ENCODE results near the gene ACOT7. TPM values are rescaled to one million over a fixed set of nuclear protein-coding genes. Genes with fewer than 3 reads are reported as not detected.

The ACOT7 gene
- total RNA-seq, 1 donor from 2014 or later = 8.6 TPM

DNA sequence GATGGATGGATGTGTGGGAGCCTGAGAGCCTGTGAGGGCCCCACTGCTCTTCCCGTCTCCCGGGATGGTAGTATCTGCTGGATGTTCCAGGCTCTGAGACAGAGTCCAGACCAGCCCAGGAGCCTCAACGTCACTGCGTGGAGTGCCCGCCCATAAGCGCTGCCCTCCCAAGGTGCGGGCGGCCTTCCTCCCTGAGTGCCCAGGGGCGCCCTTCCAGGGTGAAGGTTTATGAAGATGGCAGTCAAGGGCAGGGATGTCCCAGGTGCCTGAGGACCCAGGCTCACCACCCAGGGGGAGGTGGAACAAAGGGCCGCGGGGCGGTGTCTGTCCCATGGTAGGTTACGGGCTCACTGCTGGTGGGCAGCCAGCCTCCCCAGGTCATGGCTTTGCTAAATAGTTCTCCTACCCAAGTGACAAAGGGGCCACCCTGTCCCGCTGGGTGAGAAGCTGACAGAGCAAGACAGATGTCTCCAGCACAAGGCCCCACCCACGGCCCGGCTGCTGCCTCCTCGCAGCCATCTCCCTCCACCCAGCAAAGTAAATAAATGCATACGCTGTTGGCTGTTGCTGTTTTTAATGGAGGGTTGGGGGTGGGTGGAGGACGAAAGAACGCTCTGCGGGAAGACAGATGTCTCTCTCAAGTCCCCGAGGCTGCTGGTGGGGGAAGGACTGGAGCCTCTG lies 123.7 kb downstream of the ACOT7 start:
- peaks cover 14% of the 10 kb centered on the region for H3K4me1 ChIP-seq
- intact Hi-C loops (cut with micrococcal nuclease) = no loop called here
- H3K4me3 ChIP-seq = no peak overlapping the region
- no peak for DNase-seq
- H3K36me3 ChIP-seq = no peaks in the 10 kb centered on the region
- H3K9me3 ChIP-seq (replicated peaks) = no peaks in the 10 kb centered on the region
- H3K27ac ChIP-seq (replicated peaks) = no peak overlapping the region
- TF ChIP-seq, protein P1, sequence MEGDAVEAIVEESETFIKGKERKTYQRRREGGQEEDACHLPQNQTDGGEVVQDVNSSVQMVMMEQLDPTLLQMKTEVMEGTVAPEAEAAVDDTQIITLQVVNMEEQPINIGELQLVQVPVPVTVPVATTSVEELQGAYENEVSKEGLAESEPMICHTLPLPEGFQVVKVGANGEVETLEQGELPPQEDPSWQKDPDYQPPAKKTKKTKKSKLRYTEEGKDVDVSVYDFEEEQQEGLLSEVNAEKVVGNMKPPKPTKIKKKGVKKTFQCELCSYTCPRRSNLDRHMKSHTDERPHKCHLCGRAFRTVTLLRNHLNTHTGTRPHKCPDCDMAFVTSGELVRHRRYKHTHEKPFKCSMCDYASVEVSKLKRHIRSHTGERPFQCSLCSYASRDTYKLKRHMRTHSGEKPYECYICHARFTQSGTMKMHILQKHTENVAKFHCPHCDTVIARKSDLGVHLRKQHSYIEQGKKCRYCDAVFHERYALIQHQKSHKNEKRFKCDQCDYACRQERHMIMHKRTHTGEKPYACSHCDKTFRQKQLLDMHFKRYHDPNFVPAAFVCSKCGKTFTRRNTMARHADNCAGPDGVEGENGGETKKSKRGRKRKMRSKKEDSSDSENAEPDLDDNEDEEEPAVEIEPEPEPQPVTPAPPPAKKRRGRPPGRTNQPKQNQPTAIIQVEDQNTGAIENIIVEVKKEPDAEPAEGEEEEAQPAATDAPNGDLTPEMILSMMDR (IDR thresholded peaks at IDR 0.05; ENCODE audit: borderline replicate concordance) = no peak
- no peaks in the 10 kb centered on the region for H3K27me3 ChIP-seq (ENCODE audit: low read depth)

- no peaks in the 10 kb centered on the region for H3K9me3 ChIP-seq (replicated peaks)
- peaks cover 4% of the 10 kb centered on the region for H3K27me3 ChIP-seq (ENCODE audit: low read depth)
- no peaks in the 10 kb centered on the region for H3K36me3 ChIP-seq
- no peak for DNase-seq
- intact Hi-C loops (cut with micrococcal nuclease) = no loop called here
- H3K4me1 ChIP-seq = peaks cover 18% of the 10 kb centered on the region
- no peak overlapping the region for H3K4me3 ChIP-seq
- TF ChIP-seq, protein P1 (IDR thresholded peaks at IDR 0.05; ENCODE audit: borderline replicate concordance) = no peak
- no peak overlapping the region for H3K27ac ChIP-seq (replicated peaks)
Observed at GRCh38 chr1:6269296-6269695, 124.3 kb downstream of the ACOT7 start.

DNA sequence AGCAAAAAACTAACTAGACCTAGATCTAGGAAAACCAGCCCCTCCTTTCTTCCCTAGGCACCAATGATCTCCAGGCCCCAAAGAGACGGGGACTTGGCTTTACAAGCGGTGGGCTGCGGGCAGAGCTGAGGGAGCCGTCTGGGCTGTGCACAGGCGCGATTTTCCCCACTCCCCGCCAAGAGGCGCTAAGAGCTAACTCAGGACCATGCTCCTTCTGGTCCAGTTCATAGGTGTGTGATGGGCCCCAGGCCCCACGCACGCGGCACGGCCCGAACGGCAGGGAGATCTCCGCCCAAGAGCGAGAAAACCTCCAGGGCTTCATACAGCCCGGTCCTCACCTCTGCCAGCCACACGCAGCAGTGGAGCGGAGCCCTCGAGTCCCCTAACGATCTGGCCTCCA lies 125.2 kb downstream of the ACOT7 start:
- TF ChIP-seq, protein P1 (IDR thresholded peaks at IDR 0.05; ENCODE audit: borderline replicate concordance) = no peak
- no peaks in the 10 kb centered on the region for H3K36me3 ChIP-seq
- no peak overlapping the region for H3K27ac ChIP-seq (replicated peaks)
- H3K27me3 ChIP-seq (ENCODE audit: low read depth) = peaks cover 11% of the 10 kb centered on the region
- no peak for DNase-seq
- no peak overlapping the region for H3K4me3 ChIP-seq
- intact Hi-C loops (cut with micrococcal nuclease) = no loop called here
- peaks cover 27% of the 10 kb centered on the region for H3K4me1 ChIP-seq
- H3K9me3 ChIP-seq (replicated peaks) = no peaks in the 10 kb centered on the region

GRCh38 chr1:6267686-6268322 lies 125.8 kb downstream of the ACOT7 start:
- Histone ChIP-seq H3K9me3 (replicated peaks) (no peaks in the 10 kb centered on the region), H3K36me3 (no peaks in the 10 kb centered on the region), H3K27ac (replicated peaks) (no peak overlapping the region), H3K4me3 (no peak overlapping the region), H3K4me1 (peaks cover 32% of the 10 kb centered on the region), H3K27me3 (ENCODE audit: low read depth) (peaks cover 16% of the 10 kb centered on the region)
- intact Hi-C loops (cut with micrococcal nuclease) = no loop called here
- DNase-seq = no peak
- TF ChIP-seq, protein P1 (IDR thresholded peaks at IDR 0.05; ENCODE audit: borderline replicate concordance) = no peak

DNA sequence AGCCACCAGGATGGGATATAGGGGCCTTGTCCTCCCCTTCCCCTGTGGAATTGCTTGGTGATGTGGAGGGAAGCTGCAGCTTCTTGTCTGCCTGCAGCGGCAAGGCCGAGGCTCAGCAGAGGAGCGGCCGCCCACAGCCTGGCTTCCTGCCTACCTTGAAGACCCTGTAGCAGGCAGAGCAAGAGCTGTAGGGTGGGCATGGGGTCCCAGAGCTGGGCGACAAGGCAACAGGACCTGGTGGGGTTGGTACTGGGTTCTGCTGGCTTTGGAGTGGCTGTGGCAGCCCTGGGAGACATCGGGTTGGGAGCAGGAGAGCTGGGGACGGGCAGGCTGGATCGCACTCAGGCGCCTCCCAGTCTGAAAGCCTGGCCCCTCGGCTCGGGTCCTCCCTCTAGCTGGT lies 126.9 kb downstream of the ACOT7 start:
- peaks cover 27% of the 10 kb centered on the region for H3K27me3 ChIP-seq (ENCODE audit: low read depth)
- H3K4me1 ChIP-seq = peaks cover 43% of the 10 kb centered on the region
- intact Hi-C loops (cut with micrococcal nuclease) = no loop called here
- no peak for DNase-seq
- H3K4me3 ChIP-seq = no peak overlapping the region
- TF ChIP-seq, protein P1 (IDR thresholded peaks at IDR 0.05; ENCODE audit: borderline replicate concordance) = no peak
- no peak overlapping the region for H3K27ac ChIP-seq (replicated peaks)
- H3K36me3 ChIP-seq = no peaks in the 10 kb centered on the region
- H3K9me3 ChIP-seq (replicated peaks) = no peaks in the 10 kb centered on the region
